HG02588 (cell line): Measurements from ENCODE around the gene CASTOR1.

Source experiments
- ATAC-seq: cut with Tn5 transposase; IDR thresholded peaks from one replicate; pipeline ENCODE4 v1.9.1; 2021; ENCODE audit warnings: mild to moderate bottlenecking, moderate library complexity; ENCODE audit not compliant: unreplicated experiment

The CASTOR1 gene

GRCh38 chr22:30286331-30286730, 3.0 kb downstream of the CASTOR1 start:
- no peak for ATAC-seq

- no peak for ATAC-seq
Observed at GRCh38 chr22:30285846-30286200, 3.5 kb downstream of the CASTOR1 start.

GRCh38 chr22:30285176-30285845, 4.0 kb downstream of the CASTOR1 start:
- no peak for ATAC-seq

- no peak for ATAC-seq
Observed at GRCh38 chr22:30284666-30285065, 4.6 kb downstream of the CASTOR1 start.

GRCh38 chr22:30284172-30284571, 5.1 kb downstream of the CASTOR1 start:
- ATAC-seq = no peak

GRCh38 chr22:30283342-30283741, 6.0 kb downstream of the CASTOR1 start:
- no peak for ATAC-seq

GRCh38 chr22:30282616-30283046, 6.7 kb downstream of the CASTOR1 start:
- no peak for ATAC-seq

GRCh38 chr22:30280505-30280904, 8.8 kb downstream of the CASTOR1 start:
- ATAC-seq = no peak

- no peak for ATAC-seq
Observed at GRCh38 chr22:30279932-30280331, 9.4 kb downstream of the CASTOR1 start.

- no peak for ATAC-seq
Observed at GRCh38 chr22:30279046-30279788, 10.1 kb downstream of the CASTOR1 start.

GRCh38 chr22:30277547-30278344, 11.6 kb downstream of the CASTOR1 start:
- ATAC-seq = no peak

GRCh38 chr22:30276039-30276438, 13.3 kb downstream of the CASTOR1 start:
- no peak for ATAC-seq

GRCh38 chr22:30275625-30276024, 13.7 kb downstream of the CASTOR1 start:
- no peak for ATAC-seq

GRCh38 chr22:30274437-30274812, 14.9 kb downstream of the CASTOR1 start:
- no peak for ATAC-seq

GRCh38 chr22:30273711-30274436, 15.4 kb downstream of the CASTOR1 start:
- no peak for ATAC-seq

- no peak for ATAC-seq
Observed at GRCh38 chr22:30272781-30273601, 16.3 kb downstream of the CASTOR1 start.

GRCh38 chr22:30270832-30271231, 18.5 kb downstream of the CASTOR1 start:
- ATAC-seq = no peak

GRCh38 chr22:30268331-30268730, 21.0 kb downstream of the CASTOR1 start:
- no peak for ATAC-seq

- no peak for ATAC-seq
Observed at GRCh38 chr22:30267382-30268302, 21.7 kb downstream of the CASTOR1 start.
